Ammon's horn (tissue), 1 donor: ENCODE measurements around the gene HOXD8.

Experiments used
- DNase-seq: peaks from one replicate; pipeline ENCODE4 v3.0.0-alpha.2; 2016; ENCODE audit warnings: low spot score

Gene HOXD8

DNA sequence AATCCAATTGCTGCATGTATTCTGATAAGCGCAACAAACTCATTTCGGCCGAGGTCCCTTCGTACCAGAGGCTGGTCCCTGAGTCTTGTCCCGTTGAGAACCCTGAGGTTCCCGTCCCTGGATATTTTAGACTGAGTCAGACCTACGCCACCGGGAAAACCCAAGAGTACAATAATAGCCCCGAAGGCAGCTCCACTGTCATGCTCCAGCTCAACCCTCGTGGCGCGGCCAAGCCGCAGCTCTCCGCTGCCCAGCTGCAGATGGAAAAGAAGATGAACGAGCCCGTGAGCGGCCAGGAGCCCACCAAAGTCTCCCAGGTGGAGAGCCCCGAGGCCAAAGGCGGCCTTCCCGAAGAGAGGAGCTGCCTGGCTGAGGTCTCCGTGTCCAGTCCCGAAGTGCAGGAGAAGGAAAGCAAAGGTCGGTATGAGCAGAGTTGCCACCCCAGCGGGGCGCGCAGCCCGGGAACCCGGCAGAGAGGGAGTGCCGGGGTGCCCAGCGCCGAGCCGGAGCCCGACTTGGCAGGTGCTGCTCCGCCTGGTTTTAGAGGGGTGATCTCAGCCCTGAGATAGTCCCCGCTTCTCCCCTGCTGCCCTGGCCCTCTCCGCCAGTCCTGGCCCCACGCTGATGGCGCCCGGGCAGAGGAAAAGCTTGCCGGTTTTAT, 12.2 kb upstream of the HOXD8 start:
- DNase-seq = no peak

DNA sequence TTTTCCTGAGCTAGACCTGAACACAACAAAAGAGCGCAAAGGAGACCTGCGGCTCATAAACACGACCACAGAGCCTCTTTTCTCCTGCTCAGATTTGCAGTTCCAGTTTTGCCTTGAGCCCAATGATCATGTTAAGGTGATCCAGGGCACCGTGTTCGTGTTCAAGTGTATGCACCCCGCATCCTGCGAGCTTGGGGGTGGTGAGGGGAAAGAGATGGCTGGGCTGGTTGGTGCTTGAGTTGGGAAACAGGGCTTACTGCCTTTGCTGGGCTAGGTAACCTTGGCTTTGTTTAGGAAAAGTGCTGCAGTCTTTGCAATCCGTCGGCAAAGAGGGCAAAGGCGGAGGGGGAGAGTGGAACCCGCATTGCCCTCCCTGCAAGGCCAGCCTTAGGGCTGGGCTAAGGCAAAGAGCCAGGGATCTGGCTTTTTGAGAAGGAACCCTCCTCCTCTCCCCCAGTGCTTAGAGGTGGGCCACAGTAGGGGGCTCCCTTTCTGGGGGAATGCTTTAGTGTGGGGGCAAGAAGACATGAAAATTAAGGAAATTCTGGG, 11.6 kb upstream of the HOXD8 start:
- no peak for DNase-seq

DNA sequence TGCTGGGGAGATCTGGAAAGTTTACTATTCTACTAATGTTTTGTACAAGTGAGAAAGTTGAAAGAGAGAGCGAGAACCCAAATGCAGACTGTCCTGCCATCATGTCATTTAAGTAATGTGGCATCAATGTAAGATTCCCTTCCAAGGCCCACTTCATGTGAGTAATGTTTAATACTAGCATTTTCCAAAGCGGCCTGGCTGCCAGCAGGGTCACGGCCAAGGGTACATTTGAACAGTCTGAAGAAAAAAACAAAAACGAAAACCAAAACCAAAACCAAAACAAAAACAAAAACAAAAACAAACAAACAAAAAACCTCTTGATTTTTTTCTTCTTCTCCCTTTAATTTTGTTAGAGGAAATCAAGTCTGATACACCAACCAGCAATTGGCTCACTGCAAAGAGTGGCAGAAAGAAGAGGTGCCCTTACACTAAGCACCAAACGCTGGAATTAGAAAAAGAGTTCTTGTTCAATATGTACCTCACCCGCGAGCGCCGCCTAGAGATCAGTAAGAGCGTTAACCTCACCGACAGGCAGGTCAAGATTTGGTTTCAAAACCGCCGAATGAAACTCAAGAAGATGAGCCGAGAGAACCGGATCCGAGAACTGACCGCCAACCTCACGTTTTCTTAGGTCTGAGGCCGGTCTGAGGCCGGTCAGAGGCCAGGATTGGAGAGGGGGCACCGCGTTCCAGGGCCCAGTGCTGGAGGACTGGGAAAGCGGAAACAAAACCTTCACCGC, 10.7 kb upstream of the HOXD8 start:
- no peak for DNase-seq

DNA sequence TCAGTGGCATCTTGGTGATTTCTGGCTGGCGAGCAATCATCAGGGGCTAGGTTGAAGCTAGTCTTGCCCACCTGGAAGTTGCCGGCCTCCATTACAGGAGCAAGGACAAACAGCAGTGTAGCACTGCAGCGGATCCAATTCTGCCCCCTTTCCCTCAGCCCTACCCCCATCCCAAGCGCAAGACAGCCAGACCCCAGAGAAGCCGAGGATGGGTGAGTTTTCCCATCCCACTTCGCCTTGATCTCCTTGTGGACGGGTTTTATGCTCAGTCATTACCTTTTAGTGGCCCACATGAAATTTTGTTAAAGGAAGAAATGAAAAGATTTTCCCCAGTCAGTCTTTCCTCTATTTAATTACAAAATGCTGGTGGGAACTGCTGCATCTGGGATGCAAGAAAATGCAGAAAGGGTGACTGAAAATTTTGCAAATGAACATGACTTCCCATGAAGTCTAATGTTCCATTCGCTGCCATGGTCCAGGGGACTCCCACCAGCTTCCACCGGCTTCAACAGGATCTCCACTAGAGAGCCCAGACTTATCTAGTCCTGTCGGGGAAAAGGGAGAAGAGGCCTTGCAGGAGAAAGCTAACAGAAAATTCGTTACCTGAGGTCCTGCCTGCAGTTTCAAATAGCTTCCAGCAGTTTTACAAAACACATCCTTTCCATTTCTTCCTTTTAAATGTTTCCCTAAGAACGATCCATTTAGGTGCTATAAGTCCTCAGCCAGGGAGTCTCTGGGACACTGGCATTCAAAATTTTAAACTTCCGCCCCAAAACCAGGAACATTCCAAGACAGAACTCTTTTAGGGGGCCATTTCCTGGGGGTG, 8.9 kb upstream of the HOXD8 start:
- no peak for DNase-seq

DNA sequence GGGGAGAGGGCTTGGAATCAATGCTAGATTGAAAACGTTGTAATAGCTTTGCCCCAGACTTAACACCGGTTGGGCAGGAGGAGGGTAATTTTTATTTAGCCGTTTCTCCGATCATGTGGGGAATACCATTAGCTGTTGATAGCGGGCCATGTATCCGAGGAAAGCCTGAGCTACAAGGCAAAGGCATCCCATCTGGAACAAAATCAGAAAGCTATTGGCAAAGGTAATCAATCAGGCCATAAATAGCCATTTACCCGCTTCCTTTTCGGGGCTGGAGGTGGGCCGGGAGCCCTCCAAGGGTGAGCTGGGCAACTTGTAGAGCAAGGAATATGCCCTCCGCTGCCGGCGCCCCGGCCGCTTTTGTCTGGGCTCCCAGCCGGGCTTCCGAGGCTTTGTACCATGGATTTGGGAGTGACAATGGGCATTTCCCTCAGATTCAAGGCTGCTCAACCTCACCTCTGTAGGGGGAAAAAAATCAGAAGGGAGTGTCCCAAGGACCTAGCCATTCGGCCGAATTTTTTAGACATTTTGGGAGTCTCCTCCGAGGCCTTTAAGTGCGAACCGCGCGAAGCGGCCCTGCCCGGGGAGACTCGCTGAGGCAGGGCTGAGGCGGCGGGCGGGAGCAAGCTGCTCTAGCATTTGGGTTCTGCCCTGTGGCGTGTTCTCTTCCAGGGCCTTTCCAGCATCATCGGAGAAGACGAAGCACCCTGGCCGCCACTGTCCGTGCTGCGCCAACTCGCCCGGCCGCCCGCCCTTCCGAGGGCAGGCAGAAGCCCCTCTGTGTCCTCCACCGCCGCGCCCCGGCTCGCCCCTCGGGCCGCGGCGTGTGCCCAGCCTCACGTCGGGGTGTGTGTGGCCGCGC, 8.1 kb upstream of the HOXD8 start:
- no peak for DNase-seq

DNA sequence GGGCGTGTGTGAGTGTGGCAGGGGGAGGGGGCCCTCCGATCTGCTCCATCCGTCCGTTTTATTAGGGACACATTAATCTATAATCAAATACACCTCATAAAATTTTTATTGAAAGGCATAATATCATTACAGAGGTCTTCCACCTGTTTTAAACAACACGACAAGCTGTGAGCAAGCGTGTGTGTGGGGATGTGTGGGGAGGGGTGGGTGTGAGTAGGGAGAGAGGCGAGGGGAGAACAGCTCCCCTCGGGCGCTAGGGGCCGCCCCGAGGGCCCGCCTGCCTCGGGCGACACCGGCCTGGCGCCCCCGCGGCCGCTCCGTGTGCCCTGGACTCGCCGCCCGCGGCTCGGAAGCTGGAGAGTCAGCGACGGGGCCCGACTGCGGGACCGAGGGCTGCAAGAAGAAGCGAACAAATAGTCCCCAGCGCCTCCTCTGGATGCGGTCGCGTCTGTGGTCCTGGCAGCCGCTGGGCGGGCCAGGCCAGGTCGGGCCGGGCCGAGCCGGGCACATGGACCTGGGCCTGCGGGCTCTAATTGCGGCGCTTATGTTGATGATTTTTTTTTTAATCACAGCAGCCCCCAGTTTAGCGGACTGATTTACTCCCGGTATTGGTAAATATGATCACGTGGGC, 7.3 kb upstream of the HOXD8 start:
- DNase-seq = no peak

DNA sequence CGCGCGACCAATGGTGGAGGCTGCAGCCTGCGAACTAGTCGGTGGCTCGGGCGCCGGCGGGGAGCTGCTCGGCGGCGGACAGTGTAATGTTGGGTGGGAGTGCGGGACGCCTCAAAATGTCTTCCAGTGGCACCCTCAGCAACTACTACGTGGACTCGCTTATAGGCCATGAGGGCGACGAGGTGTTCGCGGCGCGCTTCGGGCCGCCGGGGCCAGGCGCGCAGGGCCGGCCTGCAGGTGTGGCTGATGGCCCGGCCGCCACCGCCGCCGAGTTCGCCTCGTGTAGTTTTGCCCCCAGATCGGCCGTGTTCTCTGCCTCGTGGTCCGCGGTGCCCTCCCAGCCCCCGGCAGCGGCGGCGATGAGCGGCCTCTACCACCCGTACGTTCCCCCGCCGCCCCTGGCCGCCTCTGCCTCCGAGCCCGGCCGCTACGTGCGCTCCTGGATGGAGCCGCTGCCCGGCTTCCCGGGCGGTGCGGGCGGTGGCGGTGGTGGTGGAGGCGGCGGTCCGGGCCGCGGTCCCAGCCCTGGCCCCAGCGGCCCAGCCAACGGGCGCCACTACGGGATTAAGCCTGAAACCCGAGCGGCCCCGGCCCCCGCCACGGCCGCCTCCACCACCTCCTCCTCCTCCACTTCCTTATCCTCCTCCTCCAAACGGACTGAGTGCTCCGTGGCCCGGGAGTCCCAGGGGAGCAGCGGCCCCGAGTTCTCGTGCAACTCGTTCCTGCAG, 6.7 kb upstream of the HOXD8 start, which contains the start of gene HOXD9:
HOXD9 (plus strand) TSS at position 37 of the 728 bp plus-strand sequence; CDS start at position 87, 50 bp downstream.
- DNase-seq = no peak

DNA sequence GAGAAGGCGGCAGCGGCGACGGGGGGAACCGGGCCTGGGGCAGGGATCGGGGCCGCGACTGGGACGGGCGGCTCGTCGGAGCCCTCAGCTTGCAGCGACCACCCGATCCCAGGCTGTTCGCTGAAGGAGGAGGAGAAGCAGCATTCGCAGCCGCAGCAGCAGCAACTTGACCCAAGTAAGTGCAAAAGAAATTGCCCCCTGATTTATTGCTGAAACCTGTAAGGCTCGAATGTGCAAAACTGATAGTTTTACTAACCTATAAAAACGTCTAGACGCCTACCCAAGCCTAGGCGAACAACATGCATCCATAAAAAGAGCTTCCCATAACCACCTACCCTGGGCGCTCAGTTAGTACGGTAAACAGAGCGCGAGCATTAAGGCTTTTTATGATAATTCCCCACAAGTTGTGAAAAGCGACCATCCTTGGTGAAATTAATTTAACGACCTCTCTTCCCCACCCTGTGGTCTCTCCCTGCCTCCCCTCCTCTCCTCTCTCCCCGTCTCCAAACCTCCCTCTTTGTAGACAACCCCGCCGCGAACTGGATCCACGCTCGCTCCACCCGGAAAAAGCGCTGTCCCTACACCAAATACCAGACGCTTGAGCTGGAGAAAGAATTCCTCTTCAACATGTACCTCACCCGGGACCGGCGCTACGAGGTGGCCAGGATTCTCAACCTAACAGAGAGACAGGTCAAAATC, 5.9 kb upstream of the HOXD8 start:
- DNase-seq = no peak

DNA sequence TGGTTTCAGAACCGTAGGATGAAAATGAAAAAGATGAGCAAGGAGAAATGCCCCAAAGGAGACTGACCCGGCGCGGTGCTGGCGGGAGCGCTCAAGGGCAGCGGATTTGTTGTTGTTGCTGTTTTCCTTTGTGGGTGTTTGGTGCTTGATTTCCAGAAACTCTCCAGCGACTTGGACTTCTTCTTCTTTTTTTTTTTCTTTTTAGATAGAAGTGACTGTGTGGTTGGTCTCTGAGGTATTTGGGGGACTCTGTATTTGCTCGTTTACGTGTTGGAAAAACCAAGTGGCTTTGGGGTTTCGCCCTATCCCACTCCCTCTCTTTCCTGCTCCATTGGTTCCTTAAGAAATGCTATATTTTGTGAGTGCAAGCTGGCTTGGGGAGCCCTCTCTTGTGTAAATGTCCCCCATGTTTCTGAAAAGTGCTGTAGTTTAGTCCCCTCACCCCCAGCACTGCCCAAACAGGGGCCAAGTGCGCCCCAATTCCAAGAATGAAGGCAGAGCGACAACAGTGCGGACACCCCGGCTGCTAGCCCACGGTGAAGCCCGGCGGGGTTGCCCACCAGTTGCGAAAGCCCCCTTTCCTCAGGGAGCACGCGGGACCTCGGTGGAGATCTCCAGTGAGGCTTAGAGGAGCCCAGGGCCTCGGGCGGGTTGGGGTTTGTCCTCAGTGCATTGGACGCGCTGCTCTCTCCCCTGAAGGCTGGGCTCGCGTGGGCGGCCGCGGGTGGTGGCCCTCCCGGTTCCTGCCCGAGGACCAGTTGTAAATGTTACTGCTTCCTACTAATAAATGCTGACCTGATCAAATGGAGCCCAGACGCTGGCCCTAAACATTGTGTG, 5.2 kb upstream of the HOXD8 start:
- DNase-seq = no peak

DNA sequence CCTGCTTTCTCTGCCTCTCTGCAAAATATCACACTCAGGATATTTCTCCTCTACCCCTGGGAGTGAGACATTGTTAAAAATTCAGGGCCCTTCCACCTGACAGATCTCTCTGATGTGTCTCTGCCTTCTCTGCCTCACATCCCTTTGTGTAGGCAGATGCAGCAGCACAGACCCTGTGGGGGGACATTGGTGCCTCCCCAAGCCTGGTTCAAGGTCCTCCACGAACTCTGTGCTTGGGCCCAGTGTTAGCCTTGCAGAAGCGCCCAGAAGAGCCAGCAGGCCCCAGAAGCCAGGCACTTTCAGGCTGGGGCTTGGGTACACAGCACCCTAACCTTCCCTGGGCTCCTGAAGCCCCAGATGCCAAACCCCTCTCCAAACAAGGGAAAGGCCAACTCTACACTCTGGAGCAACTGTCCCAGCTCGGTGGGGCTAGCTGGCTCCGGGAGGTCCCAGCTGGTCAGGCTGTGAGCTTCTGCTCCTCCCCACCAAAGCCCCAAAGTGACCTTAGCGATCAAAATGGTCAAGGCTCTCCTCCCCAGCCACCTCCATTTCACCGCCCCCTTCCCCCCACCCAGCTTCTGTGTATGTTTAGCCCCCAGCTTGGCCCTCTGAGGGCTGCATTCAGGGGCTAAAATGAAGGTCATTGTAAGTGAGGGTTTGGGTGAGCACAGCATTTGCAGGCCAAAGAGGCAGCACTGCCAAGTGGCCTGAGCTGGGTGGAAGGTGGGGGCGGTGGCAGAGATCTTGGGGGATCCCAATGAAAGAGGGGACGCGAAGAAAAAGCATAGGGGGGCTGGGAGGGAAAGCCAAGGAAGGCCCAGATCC, 4.3 kb upstream of the HOXD8 start:
- no peak for DNase-seq

DNA sequence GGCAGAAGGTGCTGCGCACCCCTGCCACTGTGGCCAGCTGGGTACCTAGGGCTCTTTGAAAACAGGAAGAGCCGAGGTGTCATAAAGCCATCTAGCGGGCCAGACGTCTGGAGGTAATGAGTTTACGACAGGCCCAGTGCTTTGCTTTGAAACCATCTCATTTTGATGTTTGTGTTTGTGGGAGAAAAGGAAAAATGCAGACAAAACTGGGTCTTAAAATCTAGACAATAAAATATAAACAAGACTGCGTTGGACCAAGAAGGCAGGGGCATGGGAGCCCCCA, 3.8 kb upstream of the HOXD8 start:
- no peak for DNase-seq

DNA sequence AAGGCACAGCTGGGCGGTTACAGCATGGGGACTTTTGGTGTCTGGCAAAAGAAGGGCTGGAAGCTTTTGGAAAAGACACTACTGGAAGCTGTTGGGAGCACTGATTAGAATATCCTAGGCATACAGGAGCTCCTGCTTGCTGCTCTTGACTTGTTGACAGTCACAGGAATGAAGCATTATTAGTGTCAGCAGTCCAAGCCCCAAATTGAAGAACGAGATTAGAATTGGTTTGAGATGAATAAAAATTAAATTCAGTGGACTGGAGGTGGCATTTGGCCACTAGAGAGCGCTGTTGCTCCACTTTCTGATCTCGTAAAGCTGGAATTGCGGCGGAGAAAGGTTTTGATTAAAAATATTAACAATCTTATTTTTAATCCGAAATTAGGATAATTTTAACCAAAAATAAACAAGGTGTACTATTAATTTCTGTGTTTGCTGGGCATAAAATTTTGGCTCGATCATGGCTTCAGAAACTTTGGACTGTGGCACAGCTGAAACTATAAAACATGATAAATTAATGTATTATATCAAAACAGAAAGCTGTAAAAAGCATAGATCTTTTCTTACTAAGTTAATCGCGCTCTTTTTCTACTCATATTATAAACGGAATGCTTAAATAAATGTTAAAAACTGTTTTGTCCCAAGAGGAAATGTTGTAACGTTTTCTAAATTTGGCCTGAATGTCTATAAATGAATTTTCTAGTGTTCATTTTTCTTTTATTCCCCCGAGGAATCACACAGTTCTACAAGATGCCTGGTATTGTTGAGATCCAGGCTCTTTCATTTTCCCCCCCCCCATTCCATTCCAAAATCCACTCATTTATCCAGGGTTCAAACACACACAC, 2.4 kb upstream of the HOXD8 start:
- DNase-seq = peak; percentile 75

DNA sequence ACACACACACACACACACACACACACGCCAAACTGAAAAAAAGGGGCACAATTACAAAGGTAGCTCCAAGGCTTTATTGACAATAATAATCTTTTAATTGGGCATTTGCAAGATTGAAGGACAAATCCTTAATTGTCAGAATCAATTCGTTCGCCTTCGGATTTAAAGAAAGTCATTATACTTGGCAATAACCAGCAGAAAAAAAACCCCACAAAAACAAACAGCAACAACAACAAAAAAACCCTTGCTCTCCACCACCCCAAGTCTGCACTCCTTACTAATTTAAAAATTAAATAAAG, 1.8 kb upstream of the HOXD8 start:
- DNase-seq = no peak

DNA sequence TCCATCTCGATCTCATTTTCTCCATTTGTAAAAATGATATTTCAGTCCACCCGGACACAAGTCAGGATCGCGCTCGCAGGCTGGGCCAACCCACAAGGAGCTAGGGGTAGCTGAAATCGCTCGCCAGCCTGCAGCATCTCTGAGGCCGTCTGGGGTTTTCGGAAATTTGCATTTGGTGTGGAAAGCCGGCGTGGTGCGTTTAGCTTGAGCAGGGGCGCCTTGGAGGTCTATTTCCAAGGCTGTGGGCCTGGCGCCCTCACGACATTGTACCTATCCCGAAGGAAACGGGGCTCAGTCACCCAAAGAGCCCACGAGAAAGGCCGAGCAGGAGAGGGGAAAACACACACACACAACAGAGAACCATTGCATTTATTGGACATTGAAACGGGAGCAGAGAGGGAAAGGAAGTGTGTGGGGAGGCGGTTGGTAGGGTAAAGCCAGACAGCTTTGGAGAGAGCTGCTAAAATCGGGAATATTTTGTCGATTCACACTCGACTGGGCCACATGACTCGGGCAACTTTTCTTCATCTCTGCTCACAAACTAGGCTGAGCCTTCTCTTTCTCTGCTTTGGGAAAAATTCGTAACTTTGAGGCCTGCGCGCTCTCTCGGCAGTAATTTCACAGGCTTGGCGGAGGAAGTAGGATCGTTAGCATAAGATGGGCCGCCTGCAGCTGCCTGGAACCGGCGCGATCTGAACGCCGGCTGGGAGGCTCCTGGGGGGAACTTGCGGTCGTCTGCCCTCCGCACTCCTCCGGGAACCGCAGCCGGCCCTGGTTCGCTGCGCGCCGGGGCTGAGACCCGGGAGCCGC, 1.1 kb upstream of the HOXD8 start:
- no peak for DNase-seq

DNA sequence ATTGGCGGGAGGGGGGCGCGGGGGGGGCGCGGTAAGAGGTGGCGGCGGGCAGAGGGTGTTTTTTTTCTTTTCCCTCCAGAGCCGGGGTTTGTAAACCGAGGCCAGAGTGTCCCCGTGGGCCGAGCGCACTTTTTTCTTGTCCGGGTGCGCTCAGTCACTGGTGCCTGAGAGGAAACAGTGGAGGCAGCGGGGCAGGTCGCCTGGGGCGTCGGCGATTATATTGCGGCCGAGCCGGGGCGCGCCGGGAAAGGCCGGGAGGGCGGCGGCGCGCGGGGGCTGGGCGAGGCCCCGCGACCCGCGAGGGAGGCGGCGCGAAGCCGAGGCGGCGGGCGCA, 275 bp downstream of the HOXD8 start:
- no peak for DNase-seq

DNA sequence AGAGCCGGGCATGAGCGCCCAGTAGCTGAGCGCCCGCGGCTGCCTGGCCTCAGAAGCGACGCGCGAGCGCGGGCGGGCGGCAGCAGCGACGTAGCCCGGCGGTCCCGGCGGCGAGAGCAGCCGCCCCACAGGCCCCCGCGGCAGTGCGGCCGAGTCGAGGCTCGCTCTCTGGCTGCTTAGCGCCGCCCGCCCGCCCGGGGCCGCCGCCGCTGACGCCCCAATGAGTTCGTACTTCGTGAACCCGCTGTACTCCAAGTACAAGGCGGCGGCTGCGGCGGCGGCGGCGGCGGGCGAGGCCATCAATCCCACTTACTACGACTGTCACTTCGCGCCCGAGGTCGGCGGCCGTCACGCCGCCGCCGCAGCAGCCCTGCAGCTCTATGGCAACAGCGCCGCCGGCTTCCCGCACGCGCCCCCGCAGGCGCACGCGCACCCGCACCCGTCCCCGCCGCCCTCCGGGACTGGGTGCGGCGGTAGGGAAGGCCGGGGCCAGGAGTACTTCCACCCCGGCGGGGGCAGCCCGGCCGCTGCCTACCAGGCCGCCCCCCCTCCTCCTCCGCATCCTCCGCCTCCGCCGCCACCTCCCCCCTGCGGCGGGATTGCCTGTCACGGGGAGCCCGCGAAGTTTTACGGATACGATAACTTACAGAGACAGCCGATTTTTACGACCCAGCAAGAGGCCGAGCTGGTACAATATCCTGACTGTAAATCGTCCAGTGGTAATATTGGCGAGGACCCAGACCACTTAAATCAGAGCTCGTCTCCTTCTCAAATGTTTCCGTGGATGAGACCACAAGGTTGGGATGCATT, 847 bp downstream of the HOXD8 start:
- DNase-seq = no peak
